ENCODE measurements around the gene SNRNP48.

SNRNP48 gene

GRCh38 chr6:7594579-7595125, 4.7 kb downstream of the SNRNP48 start:
- no peak for DNase-seq (ENCODE audit: low spot score)

DNA sequence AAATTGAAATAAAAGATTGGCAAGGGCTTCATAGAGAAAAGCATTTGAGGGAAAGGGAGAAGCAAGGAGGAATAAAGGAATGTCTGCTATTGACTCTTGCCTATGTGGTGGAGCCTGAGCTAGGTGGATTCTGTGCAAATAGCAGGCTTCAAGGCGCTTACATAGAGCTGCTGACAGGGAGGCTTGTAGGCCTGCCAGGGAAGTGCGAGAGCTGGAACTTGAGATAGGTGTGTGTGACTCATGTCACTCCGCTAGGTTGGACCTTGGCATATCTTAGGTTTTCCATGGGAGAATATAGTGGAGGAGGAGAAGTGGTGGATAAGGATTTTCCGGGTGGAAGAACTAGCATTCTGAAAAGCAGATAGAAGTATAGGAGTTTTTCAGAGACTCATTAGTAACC, 14.0 kb downstream of the SNRNP48 start:
- DNase-seq (ENCODE audit: low spot score) = no peak

DNA sequence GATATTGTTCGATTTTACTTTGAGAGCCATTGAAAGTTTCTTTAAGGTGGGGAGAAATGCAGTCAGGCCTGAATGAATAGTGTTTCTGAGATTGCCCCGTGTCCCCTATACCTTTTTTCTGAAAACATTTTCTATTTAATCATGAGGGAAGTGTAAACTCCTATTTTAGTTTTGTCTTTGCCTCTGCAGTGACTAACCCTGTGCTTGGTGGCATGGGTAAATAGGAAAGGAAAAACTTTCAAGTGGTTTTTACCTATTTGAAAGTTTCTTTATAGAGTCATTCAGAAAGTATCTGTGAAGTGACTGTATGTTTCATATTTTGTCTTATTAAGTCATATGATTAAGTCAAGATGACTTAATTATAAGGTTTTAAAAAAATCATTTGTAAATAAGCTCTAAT, 14.5 kb downstream of the SNRNP48 start:
- no peak for DNase-seq (ENCODE audit: low spot score)

GRCh38 chr6:7615611-7616383, 25.8 kb downstream of the SNRNP48 start:
- DNase-seq (ENCODE audit: low spot score) = peak; percentile 70

DNA sequence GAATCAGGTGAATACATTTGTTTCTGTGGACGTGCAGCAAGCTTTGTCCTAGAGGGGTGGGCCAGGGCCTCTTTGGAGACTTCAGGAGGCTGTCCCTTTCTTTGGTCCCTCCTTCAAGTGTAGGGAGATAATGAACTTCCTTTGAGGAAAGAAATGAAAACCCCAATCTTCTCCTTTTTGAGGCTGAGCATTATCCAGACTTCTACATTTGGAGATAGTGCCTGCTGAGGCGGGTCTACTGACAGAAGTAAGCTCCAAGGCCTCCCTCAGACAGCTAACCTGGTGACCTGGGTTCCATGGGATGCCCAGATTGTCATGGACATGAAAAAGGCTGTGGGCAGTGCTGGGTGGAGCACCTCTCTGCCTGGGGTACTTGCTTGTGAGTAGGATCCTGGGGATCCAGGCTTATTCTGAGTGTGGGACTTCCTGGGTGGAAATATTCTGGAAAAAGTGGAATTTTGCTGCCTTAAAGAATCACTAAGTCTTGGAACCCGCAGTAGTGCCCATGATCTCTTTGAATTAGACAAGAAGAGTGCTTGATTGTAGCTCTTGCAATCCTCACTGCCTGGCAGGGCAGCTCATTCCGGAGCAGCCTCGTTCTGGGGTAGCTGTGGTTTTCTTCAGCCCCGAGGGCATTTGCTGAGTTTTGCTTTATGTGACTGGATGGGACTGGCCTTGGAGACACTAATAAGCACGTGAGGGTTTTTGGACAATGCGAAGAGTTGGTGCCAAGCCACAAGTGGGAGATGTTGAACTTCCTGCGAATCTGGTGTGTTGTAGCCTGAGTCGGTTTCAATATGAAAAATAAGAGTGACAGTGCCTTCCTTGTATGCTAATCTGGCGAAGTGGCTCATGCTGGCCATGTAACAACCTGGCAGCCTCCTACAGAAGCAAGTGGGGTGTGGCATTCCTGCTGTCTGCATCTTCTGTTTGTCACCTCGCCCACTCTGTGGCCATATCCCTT, 28.1 kb downstream of the SNRNP48 start:
- no peak for DNase-seq (ENCODE audit: low spot score)

DNA sequence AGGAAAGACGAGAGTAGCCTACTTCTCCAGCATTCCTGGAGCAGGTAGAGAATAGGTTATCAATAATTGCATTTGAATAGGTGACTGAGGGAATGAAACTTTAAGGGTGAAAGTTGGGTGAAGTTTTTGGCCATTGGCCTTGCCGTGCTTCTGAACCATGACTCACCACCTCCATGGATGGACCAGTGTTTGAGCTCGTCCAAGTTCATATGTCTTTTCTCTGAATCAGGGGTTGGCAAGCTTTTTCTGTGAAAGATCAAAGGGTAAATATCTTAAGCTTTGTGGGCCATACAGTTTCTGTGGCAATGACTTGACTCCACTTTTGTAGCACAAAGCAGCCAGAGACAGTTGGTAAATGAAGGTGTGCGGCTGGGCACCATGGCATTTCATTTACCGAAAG, 31.8 kb downstream of the SNRNP48 start:
- no peak for DNase-seq (ENCODE audit: low spot score)

DNA sequence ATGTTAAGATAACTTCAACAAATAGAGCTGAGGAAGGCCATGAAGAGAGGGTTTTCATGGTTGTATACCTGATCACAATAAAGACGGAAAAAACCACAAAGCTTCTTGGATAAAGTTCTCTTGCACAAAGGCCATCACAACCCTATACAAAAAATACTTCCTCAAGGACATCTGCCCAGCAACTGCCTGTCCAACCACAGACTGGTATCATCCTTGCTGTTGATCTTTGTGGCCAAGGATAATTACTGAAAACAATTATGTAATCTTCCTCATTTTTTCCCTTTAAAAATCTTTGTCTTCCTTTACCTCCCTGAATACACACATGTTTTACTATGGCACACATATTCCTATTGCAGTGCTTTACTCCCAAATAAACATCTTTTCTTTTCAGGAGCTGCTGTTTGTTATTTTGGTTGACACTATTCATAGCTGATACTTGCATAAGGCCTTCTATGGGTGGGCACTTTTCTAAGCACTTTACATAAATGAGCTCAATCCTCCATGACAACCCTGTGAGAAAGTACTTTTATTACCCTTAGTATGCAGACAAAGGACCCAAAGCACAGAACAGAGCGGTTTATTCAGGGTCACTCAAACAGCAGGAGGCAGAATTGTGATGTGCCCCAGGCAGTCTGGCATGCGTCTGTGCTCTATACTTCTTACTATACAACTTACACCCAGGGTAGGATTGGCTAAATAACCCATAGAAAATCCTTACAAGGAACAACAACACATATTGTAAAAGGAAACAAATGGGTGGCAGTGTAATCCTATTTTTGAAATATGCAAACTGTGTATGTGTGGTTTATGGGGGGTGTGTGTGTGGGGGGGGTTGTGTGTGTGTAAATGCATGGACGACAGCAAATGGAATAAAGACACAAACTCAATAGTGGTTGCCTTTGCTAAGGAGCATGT, 35.1 kb downstream of the SNRNP48 start:
- no peak for DNase-seq (ENCODE audit: low spot score)

GRCh38 chr6:7628479-7628878, 38.5 kb downstream of the SNRNP48 start:
- no peak for DNase-seq (ENCODE audit: low spot score)

DNA sequence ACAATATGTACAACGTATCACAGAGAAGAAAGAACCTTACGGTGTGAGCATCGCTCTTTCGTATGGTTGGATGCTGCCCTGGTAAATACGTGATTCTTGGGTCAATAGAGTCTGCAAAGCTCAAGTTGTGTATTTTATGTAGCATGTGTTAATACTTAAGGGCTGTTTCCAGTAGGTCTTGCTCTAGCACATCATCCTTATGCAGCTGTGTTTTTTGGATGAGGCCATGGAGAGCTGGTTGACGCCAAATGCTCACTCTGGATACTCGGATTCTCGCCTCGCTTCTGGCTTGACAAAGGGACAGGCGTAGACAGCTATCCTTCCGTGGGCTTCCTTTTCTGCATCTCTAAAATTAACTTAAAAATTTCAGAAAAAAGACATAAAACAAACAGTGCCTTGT, 38.9 kb downstream of the SNRNP48 start:
- no peak for DNase-seq (ENCODE audit: low spot score)

DNA sequence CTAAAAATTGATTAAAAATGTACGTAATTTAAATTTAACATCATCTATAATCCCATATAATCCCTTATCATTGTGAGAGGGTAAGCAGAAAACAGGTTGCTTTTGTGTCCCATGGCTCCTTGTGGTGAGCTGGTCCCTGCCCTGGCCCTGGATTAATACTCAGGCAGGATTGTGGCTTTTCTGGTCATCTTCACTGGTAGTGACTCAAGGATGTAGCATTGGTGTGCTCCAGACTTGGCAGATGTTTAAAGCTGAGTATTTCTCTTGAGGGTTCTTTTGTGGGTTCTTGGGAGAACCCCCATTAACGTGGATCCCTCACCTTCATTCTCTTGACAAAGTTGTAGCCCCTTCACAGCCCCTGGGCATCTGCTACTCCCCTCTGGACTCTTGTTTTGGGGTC, 39.3 kb downstream of the SNRNP48 start:
- no peak for DNase-seq (ENCODE audit: low spot score)

DNA sequence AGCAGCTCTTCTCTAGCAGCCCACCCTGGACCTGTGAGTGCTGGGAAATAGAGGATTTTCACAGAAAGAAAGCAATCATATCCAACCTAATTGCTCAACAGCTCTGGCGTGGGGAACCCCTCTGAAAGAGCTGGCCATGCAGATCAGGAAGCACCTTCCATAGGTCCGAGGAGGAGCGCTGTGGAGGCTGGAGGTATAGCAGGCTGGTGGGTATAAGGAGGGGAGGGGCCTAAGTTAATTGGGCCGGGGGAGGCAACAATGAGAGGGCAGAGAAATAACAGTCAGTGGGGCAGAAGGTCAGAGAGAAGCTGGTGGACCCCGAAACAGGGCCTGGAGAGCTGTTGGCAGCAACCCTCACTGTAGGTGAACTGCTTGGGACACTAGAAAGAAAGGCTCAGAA, 40.8 kb downstream of the SNRNP48 start:
- DNase-seq (ENCODE audit: low spot score) = no peak

- no peak for DNase-seq (ENCODE audit: low spot score)
Observed at GRCh38 chr6:7631466-7631865, 41.5 kb downstream of the SNRNP48 start.

- no peak for DNase-seq (ENCODE audit: low spot score)
Observed at GRCh38 chr6:7632501-7633290, 42.7 kb downstream of the SNRNP48 start.

GRCh38 chr6:7633361-7633760, 43.4 kb downstream of the SNRNP48 start:
- DNase-seq (ENCODE audit: low spot score) = no peak

GRCh38 chr6:7636151-7636550, 46.2 kb downstream of the SNRNP48 start:
- no peak for DNase-seq (ENCODE audit: low spot score)

DNA sequence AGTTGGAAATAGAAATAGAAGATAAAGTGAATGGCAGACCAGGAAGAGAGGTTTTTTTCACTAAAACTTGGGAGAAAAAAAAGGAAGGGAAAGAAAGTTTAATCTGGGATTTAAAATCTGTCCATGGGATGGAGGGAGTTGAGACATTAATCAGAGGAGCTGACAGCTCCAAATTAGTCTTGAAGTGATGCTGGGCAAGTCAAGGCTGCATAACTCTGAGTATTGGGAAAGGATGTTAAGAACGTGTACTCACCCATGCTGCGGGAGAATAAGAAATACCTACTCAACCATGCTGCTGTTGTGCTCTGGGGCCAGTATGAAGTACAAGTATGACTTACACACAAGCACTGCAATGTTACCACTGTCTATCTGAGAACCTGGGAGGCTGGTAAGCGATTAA, 47.5 kb downstream of the SNRNP48 start:
- DNase-seq (ENCODE audit: low spot score) = no peak

- DNase-seq (ENCODE audit: low spot score) = no peak
Observed at GRCh38 chr6:7639427-7639826, 49.4 kb downstream of the SNRNP48 start.

- DNase-seq (ENCODE audit: low spot score) = no peak
Observed at GRCh38 chr6:7640016-7640415, 50.0 kb downstream of the SNRNP48 start.

- DNase-seq (ENCODE audit: low spot score) = no peak
Observed at GRCh38 chr6:7640607-7641577, 50.9 kb downstream of the SNRNP48 start.

DNA sequence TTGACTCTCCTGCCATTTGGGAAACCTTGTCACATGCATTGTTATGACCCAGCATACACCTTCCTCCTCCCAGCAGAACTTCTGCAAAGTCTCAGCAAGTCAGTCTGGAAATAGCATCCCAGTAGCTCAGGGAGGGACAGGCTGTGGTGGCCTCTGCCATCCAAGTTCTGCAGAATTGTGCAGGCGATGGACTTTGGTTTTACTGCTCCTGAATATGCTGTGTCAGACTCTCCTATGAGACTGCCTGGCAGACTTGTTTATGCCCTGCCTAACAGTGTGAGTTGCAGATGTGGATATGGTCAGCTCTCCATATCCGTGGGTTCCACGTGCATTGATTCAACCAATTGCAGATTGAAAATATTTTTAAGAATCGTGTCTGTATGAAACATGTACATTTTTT, 52.8 kb downstream of the SNRNP48 start:
- no peak for DNase-seq (ENCODE audit: low spot score)

Data from hematopoietic multipotent progenitor cell treated with erythropoietin and hydrocortisone succinate and interleukin-3 and kit ligand, for 17 days (in vitro differentiated cells).